ENCODE results near the gene GSTM1. TPM values are rescaled to one million over a fixed set of nuclear protein-coding genes. Genes with fewer than 3 reads are reported as not detected.
A peak's percentile ranks its signal among the peaks of the same experiment; 100 is the strongest.

GSTM1 gene
- total and polyA plus RNA-seq, 12 donors, result 0.11 to 301 (median 132) TPM; not detected in 6

GRCh38 chr1:109740615-109741373 lies 53.2 kb downstream of the GSTM1 start, which contains the start of gene GSTM3:
TSS of gene GSTM3 (minus strand) at chr1:109741038. CDS start at chr1:109740287, 751 bp downstream.
- Histone ChIP-seq H3K36me3 (replicated peaks in 1 of 2) (peaks cover 0 to 17% of the 10 kb centered on the region in 2 donors), H3K27me3 (no peaks in the 10 kb centered on the region), H3K27ac (peak within 1 kb of the TSS in 3 of 5 donors; percentile 53 to 77 (median 70)), H3K4me1 (replicated peaks in 1 of 2) (peaks cover 0 to 18% of the 10 kb centered on the region in 2 donors), H3K4me3 (peak within 1 kb of the TSS; percentile 2 to 82 (median 36)), H3K9me3 (replicated peaks in 1 of 3) (no peaks in the 10 kb centered on the region)
- DNase-seq, result peak in 1 of 7 donors; percentile 50
- no peak for TF ChIP-seq POLR2A (IDR thresholded peaks at IDR 0.05)
- 2 to 12% (median 5%) methylated on average over 10 of the region's 10 CpGs for WGBS, 4 donors
- intact Hi-C loops (cut with DNase I), result no loop called here

Other genes starting within 250 kb of the GSTM1 start
- gene SYPL2, start 221.3 kb upstream of the GSTM1 start, total RNA-seq, result 10 to 100 TPM in 5 of 9 donors, 1 to 10 TPM in 4; 6.4 to 20.3 (median 13.6) TPM
- gene SYPL2, start 221.3 kb upstream of the GSTM1 start, polyA plus RNA-seq, result 10 to 100 TPM in 1 of 3 donors, 1 to 10 TPM in 2; 5.8 to 23.6 (median 8.5) TPM
- gene ATXN7L2, start 203.9 kb upstream of the GSTM1 start, total RNA-seq, result 10 to 100 TPM in 4 of 9 donors, 1 to 10 TPM in 5; 5.8 to 16.3 (median 9.1) TPM
- 100 to 1,000 TPM in 1 of 3 donors, 10 to 100 TPM in 1, 1 to 10 TPM in 1; 3.1 to 109 (median 45.5) TPM for gene ATXN7L2, start 203.9 kb upstream of the GSTM1 start, polyA plus RNA-seq
- 10 to 100 TPM in 6 of 9 donors, 1 to 10 TPM in 3; 8.4 to 21.2 (median 13.8) TPM for gene CYB561D1, start 193.7 kb upstream of the GSTM1 start, total RNA-seq
- gene CYB561D1, start 193.7 kb upstream of the GSTM1 start, polyA plus RNA-seq, result 1 to 10 TPM; 4.4 to 9.5 (median 7.8) TPM
- 10 to 100 TPM; 17.2 to 27.9 (median 22.8) TPM for gene AMIGO1, start 178.1 kb upstream of the GSTM1 start, total RNA-seq
- gene AMIGO1, start 178.1 kb upstream of the GSTM1 start, polyA plus RNA-seq, result 10 to 100 TPM in 1 of 3 donors, 1 to 10 TPM in 2; 3.8 to 20.7 (median 4.7) TPM
- 1 to 10 TPM in 2 of 9 donors, under 1 TPM in 5, not detected in 2; 0.11 to 4.9 (median 0.57) TPM for gene GPR61, start 147.9 kb upstream of the GSTM1 start, total RNA-seq
- 1 to 10 TPM in 1 of 3 donors, under 1 TPM in 2; 0.57 to 1.2 (median 0.88) TPM for gene GPR61, start 147.9 kb upstream of the GSTM1 start, polyA plus RNA-seq
- gene GNAI3, start 139.2 kb upstream of the GSTM1 start, total RNA-seq, result 10 to 100 TPM in 1 of 9 donors, 1 to 10 TPM in 8; 2.8 to 12.0 (median 5.8) TPM
- 1 to 10 TPM; 1.6 to 7.7 (median 2.2) TPM for gene GNAI3, start 139.2 kb upstream of the GSTM1 start, polyA plus RNA-seq
- gene GNAT2, start 68.2 kb upstream of the GSTM1 start, total RNA-seq, result under 1 TPM in 4 of 9 donors, not detected in 5; 0.22 to 0.95 (median 0.37) TPM
- under 1 TPM in 1 of 3 donors, not detected in 2; 0.29 TPM for gene GNAT2, start 68.2 kb upstream of the GSTM1 start, polyA plus RNA-seq
- 100 to 1,000 TPM in 1 of 9 donors, 10 to 100 TPM in 8; 28.4 to 170 (median 71.5) TPM for gene AMPD2, start 68.0 kb upstream of the GSTM1 start, total RNA-seq
- gene AMPD2, start 68.0 kb upstream of the GSTM1 start, polyA plus RNA-seq, result 100 to 1,000 TPM in 1 of 3 donors, 10 to 100 TPM in 2; 32.3 to 130 (median 60.7) TPM
- gene GSTM4, start 31.7 kb upstream of the GSTM1 start, total RNA-seq, result 10 to 100 TPM; 17.3 to 71.0 (median 31.9) TPM
- 10 to 100 TPM; 20.7 to 57.5 (median 40.8) TPM for gene GSTM4, start 31.7 kb upstream of the GSTM1 start, polyA plus RNA-seq
- gene GSTM2, start 19.8 kb upstream of the GSTM1 start, total RNA-seq, result 100 to 1,000 TPM in 2 of 9 donors, 10 to 100 TPM in 7; 17.2 to 105 (median 59.5) TPM
- 100 to 1,000 TPM in 2 of 3 donors, 10 to 100 TPM in 1; 37.3 to 495 (median 360) TPM for gene GSTM2, start 19.8 kb upstream of the GSTM1 start, polyA plus RNA-seq
- gene GSTM5, start 24.4 kb downstream of the GSTM1 start, total RNA-seq, result 1 to 10 TPM in 8 of 9 donors, under 1 TPM in 1; 0.48 to 5.5 (median 3.0) TPM
- gene GSTM5, start 24.4 kb downstream of the GSTM1 start, polyA plus RNA-seq, result 10 to 100 TPM in 1 of 3 donors, 1 to 10 TPM in 2; 1.6 to 10.5 (median 9.5) TPM
- 100 to 1,000 TPM in 2 of 9 donors, 10 to 100 TPM in 7; 14.5 to 117 (median 69.9) TPM for gene GSTM3, start 53.2 kb downstream of the GSTM1 start, total RNA-seq
- gene GSTM3, start 53.2 kb downstream of the GSTM1 start, polyA plus RNA-seq, result 10 to 100 TPM; 50.2 to 88.1 (median 74.1) TPM
- gene EPS8L3, start 76.1 kb downstream of the GSTM1 start, total RNA-seq, result under 1 TPM in 1 of 9 donors, not detected in 8; 0.32 TPM
- gene EPS8L3, start 76.1 kb downstream of the GSTM1 start, polyA plus RNA-seq, result under 1 TPM in 1 of 3 donors, not detected in 2; 0.08 TPM
- 100 to 1,000 TPM in 6 of 9 donors, 10 to 100 TPM in 2, 1 to 10 TPM in 1; 3.8 to 295 (median 101) TPM for gene CSF1, start 223.0 kb downstream of the GSTM1 start, total RNA-seq
- gene CSF1, start 223.0 kb downstream of the GSTM1 start, polyA plus RNA-seq, result 10 to 100 TPM; 23.3 to 26.5 (median 24.5) TPM